HEK293 (cell line): ENCODE data around the gene ASRGL1.

Experiments
- CTCF ChIA-PET: fragments of 350-600 bp; formaldehyde crosslinking; extraction: SDS; loops from one replicate; lab custom pipeline; 2021; ENCODE audit warnings: antibody characterized with exemption; lab: Yijun Ruan, JAX
- POLR2A ChIA-PET: fragments of 300-600 bp; formaldehyde crosslinking; extraction: SDS; loops from one replicate; lab custom pipeline; 2020; ENCODE audit warnings: antibody characterized with exemption, inconsistent platforms; lab: Yijun Ruan, JAX
- H3K27ac ChIP-seq: fragments of 200-500 bp; sonication (Bioruptor generic); 2 replicates; pipeline ENCODE4 v1.5.1; 2014; ENCODE audit warnings: low read depth, low read length, control low read depth, inconsistent platforms; ENCODE audit errors: extremely low read depth
- H3K36me3 ChIP-seq, 2 experiments: fragments of 200-500 bp in 1 of 2; sonication (Bioruptor generic) in 1 of 2; 1 replicate in 1 of 2; 2 replicates in 1 of 2; pipeline ENCODE4 v1.5.1; 2014 to 2017; ENCODE audit warnings: inconsistent platforms in 2 of 2, low read length in 2 of 2; ENCODE audit not compliant: control insufficient read depth in 2 of 2, insufficient read depth in 1 of 2
- H3K4me1 ChIP-seq: fragments of 200-500 bp; sonication (Bioruptor generic); 2 replicates; pipeline ENCODE4 v1.5.1; 2014; ENCODE audit warnings: mild to moderate bottlenecking, low read length, inconsistent platforms; ENCODE audit not compliant: control insufficient read depth, insufficient read depth
- H3K4me3 ChIP-seq: 2 replicates; pipeline ENCODE4 v1.5.1; 2011; ENCODE audit warnings: low read depth, mild to moderate bottlenecking, control low read depth, low read length, moderate library complexity
- H3K9me3 ChIP-seq: fragments of 200-500 bp; sonication (Bioruptor generic); 2 replicates; pipeline ENCODE4 v1.5.1; 2014; ENCODE audit warnings: low read depth, low read length, inconsistent platforms; ENCODE audit not compliant: control insufficient read depth, insufficient read depth
- GLIS1 ChIP-seq: fragments of 450-650 bp; formaldehyde crosslinking; IDR thresholded peaks from 2 replicates; pipeline ENCODE4 v1.5.1; 2016; ENCODE audit warnings: missing biosample characterization, missing genetic modification characterization
- GLIS2 ChIP-seq: fragments of 450-650 bp; formaldehyde crosslinking; IDR thresholded peaks from 2 replicates; pipeline ENCODE4 v1.5.1; 2016; ENCODE audit warnings: missing biosample characterization, missing genetic modification characterization
- HOXA7 ChIP-seq: sonication (generic); formaldehyde crosslinking; IDR thresholded peaks from 2 replicates; pipeline ENCODE4 v1.8.1; 2022; ENCODE audit warnings: missing genetic modification reagents, borderline replicate concordance
- KLF10 ChIP-seq: fragments of 450-650 bp; IDR thresholded peaks from 2 replicates; pipeline ENCODE4 v1.5.1; 2018; ENCODE audit warnings: missing biosample characterization, mild to moderate bottlenecking, missing genetic modification characterization
- KLF9 ChIP-seq: fragments of 450-650 bp; formaldehyde crosslinking; IDR thresholded peaks from 2 replicates; pipeline ENCODE4 v1.5.1; 2016; ENCODE audit warnings: missing biosample characterization, missing genetic modification characterization, low read depth
- REST ChIP-seq: fragments of 450-650 bp; formaldehyde crosslinking; IDR thresholded peaks from 2 replicates; pipeline ENCODE4 v1.5.1; 2016; ENCODE audit warnings: missing biosample characterization, missing genetic modification characterization
- SP7 ChIP-seq: fragments of 450-650 bp; formaldehyde crosslinking; IDR thresholded peaks from 2 replicates; pipeline ENCODE4 v1.5.1; 2016; ENCODE audit warnings: missing biosample characterization, missing genetic modification characterization
- ZBTB20 ChIP-seq: fragments of 450-650 bp; formaldehyde crosslinking; IDR thresholded peaks from 2 replicates; pipeline ENCODE4 v1.5.1; 2016; ENCODE audit warnings: missing biosample characterization, missing genetic modification characterization
- ZBTB26 ChIP-seq: fragments of 450-650 bp; formaldehyde crosslinking; optimal IDR thresholded peaks from 2 replicates; pipeline ENCODE3; 2016; ENCODE audit warnings: missing biosample characterization, mild to moderate bottlenecking, missing genetic modification characterization
- ZBTB6 ChIP-seq: fragments of 450-650 bp; formaldehyde crosslinking; IDR thresholded peaks from 2 replicates; pipeline ENCODE4 v1.5.1; 2017; ENCODE audit warnings: missing biosample characterization, missing genetic modification characterization
- ZEB2 ChIP-seq: fragments of 450-650 bp; formaldehyde crosslinking; IDR thresholded peaks from 2 replicates; pipeline ENCODE4 v1.5.1; 2016; ENCODE audit warnings: missing biosample characterization, missing genetic modification characterization
- ZIC2 ChIP-seq: fragments of 450-650 bp; formaldehyde crosslinking; IDR thresholded peaks from 2 replicates; pipeline ENCODE4 v1.5.1; 2016; ENCODE audit warnings: missing biosample characterization, missing genetic modification characterization
- ZNF112 ChIP-seq: fragments of 450-650 bp; formaldehyde crosslinking; IDR thresholded peaks from 2 replicates; pipeline ENCODE4 v1.5.0; 2017; ENCODE audit warnings: missing biosample characterization, missing genetic modification characterization
- ZNF2 ChIP-seq: fragments of 450-650 bp; formaldehyde crosslinking; IDR thresholded peaks from 2 replicates; pipeline ENCODE4 v1.5.1; 2016; ENCODE audit warnings: missing biosample characterization, missing genetic modification characterization
- ZNF239 ChIP-seq: fragments of 450-650 bp; formaldehyde crosslinking; IDR thresholded peaks from 2 replicates; pipeline ENCODE4 v1.5.1; 2016; ENCODE audit warnings: missing biosample characterization, missing genetic modification characterization
- ZNF335 ChIP-seq: fragments of 450-650 bp; formaldehyde crosslinking; conservative IDR thresholded peaks from 2 replicates; pipeline ENCODE4 v1.5.1; 2016; ENCODE audit warnings: missing biosample characterization, missing genetic modification characterization
- ZNF610 ChIP-seq: fragments of 450-650 bp; formaldehyde crosslinking; IDR thresholded peaks from 2 replicates; pipeline ENCODE4 v1.5.1; 2016; ENCODE audit warnings: missing biosample characterization, missing genetic modification characterization, borderline replicate concordance
- ZNF707 ChIP-seq: fragments of 450-650 bp; formaldehyde crosslinking; IDR thresholded peaks from 2 replicates; pipeline ENCODE4 v1.5.1; 2016; ENCODE audit warnings: missing biosample characterization, missing genetic modification characterization

The ASRGL1 gene

GRCh38 chr11:62337303-62338181 is at the start of gene ASRGL1 (continued):
- TF ChIP-seq ZBTB20 (tag by site-specific recombination) (peak; percentile 31; the same call in 1 of the 2 replicates), GLIS2 (tag by site-specific recombination) (peak; percentile 60), ZIC2 (tag by site-specific recombination) (peak; percentile 47), HOXA7 (CRISPR knock-in tag) (no peak), ZNF610 (tag by site-specific recombination) (0 out of 2 replicates have a peak, but pooled peaks have one; percentile 77), ZNF335 (tag by site-specific recombination) (peak; percentile 83), ZNF112 (tag by site-specific recombination) (no peak), ZBTB26 (peak; percentile 79), ZNF239 (tag by site-specific recombination) (no peak), SP7 (tag by site-specific recombination) (0 out of 2 replicates have a peak, but pooled peaks have one; percentile 15), KLF10 (tag by site-specific recombination) (no peak), GLIS1 (peak; percentile 61), ZNF2 (no peak), ZNF707 (tag by site-specific recombination) (no peak), ZEB2 (tag by site-specific recombination) (peak; percentile 20; the same call in 1 of the 2 replicates), KLF9 (tag by site-specific recombination) (peak; percentile 32; the same call in 1 of the 2 replicates)
- TF ChIP-seq, all 188 proteins: peak for 18

- Histone ChIP-seq H3K36me3 (no peaks in the 10 kb centered on the region), H3K4me1 (no peaks in the 10 kb centered on the region), H3K4me3 (no peak overlapping the region), H3K27ac (no peak overlapping the region), H3K9me3 (no peaks in the 10 kb centered on the region)
- no peak for TF ChIP-seq ZBTB6 (tag by site-specific recombination)
- TF ChIP-seq REST (tag by site-specific recombination) = peak; percentile 93
- ChIA-PET POLR2A (no interaction called here), CTCF (interaction anchor here (0.6 kb wide), 1 partner anchor 15 kb away, joined by 3 read pairs; no protein-coding TSS in a partner anchor)
These were observed 41.7 kb upstream of the ASRGL1 start for GRCh38 chr11:62295504-62295903.
